8988T (cell line): ENCODE measurements around the gene PTPN9.
"Not testable (repeated sequence)": the region's sequence is repeated elsewhere in the genome, so short reads cannot be mapped to it uniquely, and the experiment has no call there.

Source experiments
- DNase-seq: peaks from one replicate; pipeline ENCODE4 v3.0.0; 2011

Gene PTPN9

DNA sequence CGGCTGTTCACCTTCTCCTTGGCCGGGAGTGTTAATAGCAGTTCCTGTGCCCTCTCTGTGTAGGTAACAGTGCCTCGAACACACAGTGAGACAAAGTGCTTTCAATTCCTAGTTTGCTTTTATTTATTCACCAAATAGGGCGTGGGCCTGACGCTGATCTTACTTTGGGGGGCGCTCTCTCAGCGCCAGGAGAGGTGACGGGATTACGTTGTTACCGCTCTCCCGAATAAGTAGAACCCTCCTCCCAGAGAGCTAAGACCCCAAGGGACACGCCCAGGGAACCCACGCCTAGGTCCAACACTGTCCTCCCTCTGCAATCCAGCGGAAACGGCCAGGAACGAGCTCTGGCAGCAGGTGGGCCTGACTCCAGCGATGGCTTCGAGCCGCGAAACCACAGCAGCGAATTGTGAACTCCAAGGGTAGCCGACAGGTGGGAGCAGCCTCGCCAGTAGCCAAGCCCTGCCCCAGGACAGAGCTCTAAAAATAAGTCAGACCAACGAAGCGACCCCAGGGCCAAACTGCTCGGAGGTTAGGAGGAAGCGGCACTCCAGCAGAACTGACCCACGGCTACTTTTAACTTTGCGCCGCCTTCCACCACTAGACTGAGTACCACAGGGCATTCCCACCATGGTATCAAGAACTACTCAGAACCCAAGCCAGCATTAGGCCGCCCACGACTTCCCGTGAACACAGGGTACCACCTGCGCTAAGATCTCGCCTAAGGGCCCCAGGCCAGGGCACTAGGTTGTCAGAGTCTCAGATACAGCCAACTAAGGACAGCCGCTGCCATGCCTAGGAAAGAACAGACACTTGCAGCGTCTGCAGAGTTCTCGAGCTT, 126.0 kb downstream of the PTPN9 start:
- DNase-seq = no peak

DNA sequence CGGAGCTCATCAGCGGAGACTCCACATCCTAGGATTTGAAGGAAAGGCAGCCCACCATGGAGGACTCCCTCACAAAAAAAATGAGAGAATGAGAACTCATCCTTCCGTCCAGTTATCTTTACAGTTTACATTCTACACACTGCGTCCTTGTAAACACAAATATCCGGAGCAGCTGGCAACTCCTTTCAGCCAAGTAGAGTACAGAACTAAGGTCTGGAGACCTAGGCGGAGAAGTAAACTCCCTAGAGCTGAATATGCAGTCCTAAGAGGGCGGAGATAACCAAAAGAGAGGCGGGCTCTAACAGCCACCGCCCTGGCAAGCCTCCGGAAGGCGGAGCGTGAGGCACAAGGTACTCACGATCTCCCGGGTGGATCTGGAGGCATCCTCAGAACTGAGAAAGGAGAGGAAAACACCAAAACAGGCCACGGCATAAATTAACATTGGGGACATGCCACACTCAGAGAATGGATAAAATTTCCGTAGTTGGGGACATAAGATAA, 126.7 kb downstream of the PTPN9 start:
- DNase-seq = no peak

- DNase-seq = peak; percentile 68
Measured at GRCh38 chr15:75451674-75452363, 127.3 kb downstream of the PTPN9 start, which contains the start of gene SIN3A. TSS of gene SIN3A (minus strand) at chr15:75451690. CDS start at chr15:75430375, 21,315 bp downstream.

DNA sequence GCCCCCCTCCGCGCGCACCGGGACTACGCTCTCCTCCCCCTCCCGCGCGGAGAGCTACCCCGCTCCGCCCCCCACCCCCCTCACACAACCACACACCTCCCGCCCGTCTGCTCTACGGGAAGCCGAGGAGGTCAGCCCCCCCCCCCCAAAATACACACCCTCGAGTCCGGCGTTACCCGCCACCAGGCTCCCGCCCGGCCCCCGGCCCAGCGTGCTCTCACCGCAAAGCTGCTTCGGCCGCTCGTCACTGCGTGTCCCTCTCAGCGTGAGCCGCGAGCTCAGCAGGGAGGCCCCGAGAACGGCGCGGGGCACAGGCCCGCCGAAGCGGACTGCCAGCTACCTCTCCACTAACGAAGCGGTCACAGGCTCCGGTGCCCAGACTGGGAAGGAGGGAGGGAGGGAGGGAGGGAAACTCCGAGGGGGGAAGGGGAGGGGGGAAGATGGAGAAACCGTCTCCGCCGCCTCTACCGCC, 127.9 kb downstream of the PTPN9 start:
- DNase-seq = no peak

DNA sequence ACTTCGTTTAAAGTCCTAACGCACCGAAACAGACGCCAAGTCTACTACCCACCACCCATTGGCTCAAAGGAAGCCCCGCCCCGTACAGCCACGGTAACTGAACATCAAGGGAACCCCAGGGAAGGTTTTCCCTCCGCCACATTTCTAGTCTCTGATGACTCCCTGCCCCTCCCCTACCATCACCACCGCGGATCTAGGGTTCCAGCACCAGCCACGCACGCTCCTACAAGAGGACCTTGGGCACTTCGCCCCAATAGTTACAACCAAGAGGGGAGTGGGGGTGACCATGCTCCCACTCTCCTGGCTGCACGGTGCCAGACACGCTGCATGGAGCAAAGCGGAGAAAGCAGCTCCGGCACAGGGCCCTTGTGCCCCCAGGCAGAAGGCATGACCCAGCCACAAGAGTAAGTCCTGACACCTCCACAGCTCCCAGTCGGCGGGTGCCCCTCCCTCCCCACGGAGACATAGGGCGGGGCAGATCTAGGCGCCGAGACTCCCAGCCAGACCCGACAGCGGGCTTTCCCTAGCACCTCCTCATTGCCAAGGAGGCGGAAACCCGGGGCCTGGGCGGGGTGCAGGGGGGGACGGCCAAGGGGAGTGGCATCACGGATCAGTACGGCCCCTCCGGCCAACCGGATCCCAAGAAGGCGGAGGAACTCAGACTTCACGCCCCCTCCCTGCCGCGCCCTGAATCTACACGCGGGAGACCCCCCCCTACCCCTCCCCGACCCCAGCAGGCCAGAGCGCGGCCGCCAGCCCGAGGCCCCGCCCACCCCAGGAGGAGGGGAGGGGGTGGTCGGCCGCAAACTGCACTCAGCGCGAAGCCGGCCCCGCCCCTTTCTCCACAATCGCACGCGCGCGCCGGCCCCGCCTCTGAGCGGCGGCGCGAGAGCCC, 128.6 kb downstream of the PTPN9 start:
- DNase-seq = peak; percentile 66

DNA sequence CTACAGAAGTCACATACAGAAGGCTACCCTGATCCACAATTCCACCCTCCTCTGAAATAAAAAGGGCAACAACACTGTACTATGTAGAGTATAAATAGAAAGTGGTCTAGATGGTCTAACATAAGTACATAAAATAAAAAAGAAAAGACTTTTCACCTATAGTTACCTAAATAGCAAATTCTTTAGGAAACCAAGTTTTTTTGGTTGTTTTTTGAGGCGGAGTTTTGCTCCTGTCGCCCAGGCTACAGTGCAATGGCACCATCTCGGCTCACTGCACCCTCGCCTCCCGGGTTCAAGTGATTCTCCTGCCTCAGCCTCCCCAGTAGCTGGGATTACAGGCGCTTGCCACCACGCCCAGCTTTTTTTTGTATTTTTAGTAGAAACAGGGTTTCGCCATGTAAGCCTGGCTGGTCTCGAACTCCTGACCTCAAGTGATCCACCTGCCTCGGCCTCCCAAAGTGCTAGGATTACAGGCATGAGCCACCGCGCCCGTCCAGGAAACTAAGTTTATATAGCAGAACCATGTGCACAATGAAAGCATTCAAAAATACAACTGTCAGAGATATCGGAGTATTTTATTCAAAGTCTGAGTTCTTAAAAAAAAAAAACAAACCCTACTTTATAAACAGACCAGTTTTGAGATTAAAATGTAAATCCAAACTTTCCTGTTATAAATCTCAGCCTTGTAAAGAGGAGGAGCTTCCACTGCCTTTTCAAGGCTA, 129.4 kb downstream of the PTPN9 start:
- DNase-seq = no peak

- not testable (repeated sequence) for DNase-seq
Measured at GRCh38 chr15:75448171-75448570, 130.9 kb downstream of the PTPN9 start.

GRCh38 chr15:75446151-75446550, 133.0 kb downstream of the PTPN9 start:
- no peak for DNase-seq

GRCh38 chr15:75445324-75445723, 133.8 kb downstream of the PTPN9 start:
- DNase-seq = not testable (repeated sequence)

GRCh38 chr15:75443972-75444453, 135.1 kb downstream of the PTPN9 start:
- DNase-seq = not testable (repeated sequence)

GRCh38 chr15:75437721-75438120, 141.4 kb downstream of the PTPN9 start:
- no peak for DNase-seq

- no peak for DNase-seq
Measured at GRCh38 chr15:75436881-75437280, 142.2 kb downstream of the PTPN9 start.

GRCh38 chr15:75431682-75432081, 147.4 kb downstream of the PTPN9 start:
- DNase-seq = no peak

GRCh38 chr15:75431270-75431669, 147.8 kb downstream of the PTPN9 start:
- no peak for DNase-seq

DNA sequence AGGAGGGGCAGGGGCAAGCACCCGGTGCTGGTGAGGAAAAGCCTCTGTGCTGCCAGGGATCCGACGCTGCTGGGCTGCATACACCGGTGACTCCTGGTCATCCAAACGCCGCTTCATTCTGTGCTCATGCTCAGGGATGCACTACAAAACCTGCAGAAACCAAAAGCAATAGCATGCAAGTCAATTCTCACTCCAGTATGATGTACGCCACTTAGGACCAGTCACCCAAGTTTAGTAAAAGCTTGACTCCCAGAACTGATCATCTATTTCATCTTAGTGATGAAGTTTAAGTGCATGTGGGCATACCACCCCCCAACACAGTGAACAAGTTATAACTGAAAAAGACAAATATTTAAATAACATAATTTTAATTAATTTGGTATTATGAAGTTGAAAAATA, 148.9 kb downstream of the PTPN9 start:
- DNase-seq = no peak

DNA sequence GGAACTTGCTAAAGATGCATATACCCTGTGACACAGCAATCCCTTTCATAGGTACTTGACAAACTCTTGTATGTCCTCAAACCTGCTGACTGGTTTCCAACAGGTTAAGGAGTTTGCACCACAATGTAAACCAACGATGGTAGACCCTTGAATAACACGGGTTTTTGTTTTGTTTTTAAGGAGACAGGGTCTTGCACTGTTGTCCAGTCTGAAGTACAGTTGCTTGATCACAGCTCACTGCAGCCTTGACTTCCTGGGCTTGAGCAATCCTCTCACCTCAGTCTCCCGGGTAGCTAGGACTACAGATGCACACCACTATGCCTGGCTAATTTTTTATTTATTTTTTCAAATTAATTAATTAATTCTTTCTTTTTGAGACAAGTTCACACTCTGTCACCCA, 151.0 kb downstream of the PTPN9 start:
- DNase-seq = no peak

GRCh38 chr15:75425966-75426500, 153.1 kb downstream of the PTPN9 start:
- no peak for DNase-seq

DNA sequence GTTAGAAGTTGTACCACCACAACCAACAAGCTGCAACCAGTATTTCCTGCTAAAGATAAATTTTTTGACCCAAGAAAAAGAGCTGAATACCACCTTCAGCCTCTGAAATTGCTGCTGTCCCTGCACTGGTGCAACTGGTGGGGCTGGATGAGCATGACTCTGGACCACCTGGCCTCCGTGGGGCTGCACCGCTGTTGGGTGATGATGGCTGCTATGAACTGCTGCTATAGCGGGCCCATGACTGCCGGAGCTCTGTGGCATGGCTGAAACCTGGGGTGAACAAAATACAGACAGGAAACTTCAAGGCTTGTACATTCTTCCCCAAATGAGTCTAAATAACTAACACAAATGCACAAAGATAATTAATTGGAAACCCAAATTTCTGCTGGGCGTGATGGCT, 156.6 kb downstream of the PTPN9 start:
- no peak for DNase-seq

- DNase-seq = no peak
Measured at GRCh38 chr15:75420698-75421097, 158.4 kb downstream of the PTPN9 start.

- DNase-seq = no peak
Measured at GRCh38 chr15:75416584-75416983, 162.5 kb downstream of the PTPN9 start.
